GM21360 (cell line): ENCODE measurements around the gene ZNF446.
"Not testable (repeated sequence)": the region's sequence is repeated elsewhere in the genome, so short reads cannot be mapped to it uniquely, and the experiment has no call there.

Experiments
- ATAC-seq: cut with Tn5 transposase; IDR thresholded peaks from one replicate; pipeline ENCODE4 v1.9.1; 2021; ENCODE audit warnings: mild to moderate bottlenecking, moderate library complexity; ENCODE audit not compliant: unreplicated experiment

Gene ZNF446

GRCh38 chr19:58499021-58499927 lies 23.1 kb downstream of the ZNF446 start:
- peak; percentile 76 for ATAC-seq

GRCh38 chr19:58500242-58500641 lies 24.1 kb downstream of the ZNF446 start:
- no peak for ATAC-seq

GRCh38 chr19:58507602-58508223 lies 31.6 kb downstream of the ZNF446 start:
- not testable (repeated sequence) for ATAC-seq

- no peak for ATAC-seq
These were observed 33.6 kb downstream of the ZNF446 start for GRCh38 chr19:58509731-58510083.

GRCh38 chr19:58510084-58510862 lies 34.1 kb downstream of the ZNF446 start:
- no peak for ATAC-seq

- ATAC-seq, result no peak
These were observed 35.4 kb downstream of the ZNF446 start, which contains the start of gene SLC27A5 for GRCh38 chr19:58511353-58512208. Gene SLC27A5 (minus strand): TSS chr19:58511992. CDS start chr19:58511955, 37 bp downstream.

GRCh38 chr19:58513213-58513693 lies 37.1 kb downstream of the ZNF446 start:
- no peak for ATAC-seq

- peak; percentile 65 for ATAC-seq
These were observed 37.8 kb downstream of the ZNF446 start for GRCh38 chr19:58513694-58514563.

GRCh38 chr19:58514564-58515022 lies 38.4 kb downstream of the ZNF446 start:
- ATAC-seq, result no peak

- ATAC-seq, result no peak
These were observed 39.1 kb downstream of the ZNF446 start for GRCh38 chr19:58515259-58515658.

GRCh38 chr19:58516246-58516836 lies 40.2 kb downstream of the ZNF446 start:
- ATAC-seq, result no peak

GRCh38 chr19:58516964-58517833 lies 41.0 kb downstream of the ZNF446 start:
- no peak for ATAC-seq

- ATAC-seq, result no peak
These were observed 42.3 kb downstream of the ZNF446 start for GRCh38 chr19:58518256-58519086.

- ATAC-seq, result peak; percentile 4
These were observed 42.9 kb downstream of the ZNF446 start for GRCh38 chr19:58519087-58519354.

GRCh38 chr19:58519355-58520256 lies 43.5 kb downstream of the ZNF446 start, which contains the start of gene ZBTB45:
Gene ZBTB45 (minus strand): TSS chr19:58519810. CDS start chr19:58517673, 2,137 bp downstream.
- ATAC-seq, result peak; percentile 62

- no peak for ATAC-seq
These were observed 44.1 kb downstream of the ZNF446 start for GRCh38 chr19:58520257-58520599.
